Cardiac muscle cell (in vitro differentiated cells and primary cell): ENCODE data around the gene EOGT. TPM values are rescaled to one million over a fixed set of nuclear protein-coding genes. Genes with fewer than 3 reads are reported as not detected.
A peak's percentile ranks its signal among the peaks of the same experiment; 100 is the strongest.

Experiments
- DNase-seq, 2 donors: peaks; one replicate each; pipeline versions ENCODE4 v3.0.0 to v3.0.0-alpha.2; 2010 to 2017; ENCODE audit warnings: low read depth in 1 of 2, low spot score in 1 of 2
- H3K27ac ChIP-seq: fragments of 200-600 bp; sonication (generic); 2 replicates; pipeline ENCODE4 v1.5.1; 2016
- H3K27me3 ChIP-seq: fragments of 200-600 bp; sonication (generic); 2 replicates; pipeline ENCODE4 v1.6.0; 2016; ENCODE audit warnings: control low read depth
- H3K36me3 ChIP-seq: fragments of 200-600 bp; sonication (generic); 2 replicates; pipeline ENCODE4 v1.5.1; 2016; ENCODE audit warnings: control low read depth
- H3K4me1 ChIP-seq: fragments of 200-600 bp; sonication (generic); 2 replicates; pipeline ENCODE4 v1.8.1; 2017; ENCODE audit warnings: low read depth, mild to moderate bottlenecking, mixed run types
- H3K4me3 ChIP-seq: fragments of 200-600 bp; sonication (generic); 2 replicates; pipeline ENCODE4 v1.5.1; 2016; ENCODE audit warnings: mild to moderate bottlenecking
- H3K9me3 ChIP-seq: fragments of 200-600 bp; sonication (generic); 2 replicates; pipeline ENCODE4 v1.5.1; 2017; ENCODE audit warnings: low read depth, mild to moderate bottlenecking, control low read depth
- CTCF ChIP-seq: IDR thresholded peaks from 2 replicates; pipeline ENCODE4 v1.5.1; 2012; ENCODE audit warnings: low read depth, mild to moderate bottlenecking, low read length
- polyA plus RNA-seq: library from polyadenylated mRNA; unstranded; fragments of >200 nt; fragmentation: Nextera tagmentation; extraction: Ambion mirVana; gene quantifications from 2 replicates; pipeline ENCODE4 v1.2.1, GENCODE V29; 2016
- total RNA-seq: library from RNA; depleted of rRNA; stranded (reverse); fragments of >200 nt; gene quantifications from 2 replicates; pipeline ENCODE4 v1.2.3, GENCODE V29; 2016

EOGT gene
- total and polyA plus RNA-seq, 2 experiments from 2014 or later = 11.3 to 16.9 TPM

GRCh38 chr3:69032142-69032541, 18.7 kb upstream of the EOGT start:
- DNase-seq = peak in 1 of 2 donors; percentile 42
- Histone ChIP-seq H3K27me3 (no peaks in the 10 kb centered on the region), H3K9me3 (no peaks in the 10 kb centered on the region), H3K27ac (no peak overlapping the region), H3K4me1 (no peaks in the 10 kb centered on the region), H3K4me3 (no peak overlapping the region), H3K36me3 (peaks cover 88% of the 10 kb centered on the region)
- TF ChIP-seq CTCF = no peak

- peak in 1 of 2 donors; percentile 28 for DNase-seq
- no peak for TF ChIP-seq CTCF
- Histone ChIP-seq H3K27ac (no peak overlapping the region), H3K9me3 (no peaks in the 10 kb centered on the region), H3K27me3 (no peaks in the 10 kb centered on the region), H3K4me1 (no peaks in the 10 kb centered on the region), H3K36me3 (peaks cover 86% of the 10 kb centered on the region), H3K4me3 (no peak overlapping the region)
Measured at GRCh38 chr3:69031635-69032034, 18.2 kb upstream of the EOGT start.

- no peak for DNase-seq
- Histone ChIP-seq H3K9me3 (no peaks in the 10 kb centered on the region), H3K36me3 (peaks cover 32% of the 10 kb centered on the region), H3K4me3 (no peak overlapping the region), H3K4me1 (no peaks in the 10 kb centered on the region), H3K27ac (peak overlapping the region; percentile 25), H3K27me3 (no peaks in the 10 kb centered on the region)
- TF ChIP-seq CTCF = no peak
Measured at GRCh38 chr3:69020857-69021256, 7.4 kb upstream of the EOGT start.

- DNase-seq = no peak
- TF ChIP-seq CTCF = peak; percentile 35
- H3K4me3 ChIP-seq = no peak overlapping the region
- H3K27ac ChIP-seq = no peak overlapping the region
- H3K36me3 ChIP-seq = peaks cover 27% of the 10 kb centered on the region
- no peaks in the 10 kb centered on the region for H3K27me3 ChIP-seq
- no peaks in the 10 kb centered on the region for H3K4me1 ChIP-seq
- no peaks in the 10 kb centered on the region for H3K9me3 ChIP-seq
Measured at GRCh38 chr3:69020424-69020823, 6.9 kb upstream of the EOGT start.

- H3K36me3 ChIP-seq = peaks cover 13% of the 10 kb centered on the region
- H3K4me1 ChIP-seq = peaks cover 2% of the 10 kb centered on the region
- H3K27me3 ChIP-seq = no peaks in the 10 kb centered on the region
- no peak overlapping the region for H3K27ac ChIP-seq
- H3K4me3 ChIP-seq = no peak overlapping the region
- no peak for DNase-seq
- H3K9me3 ChIP-seq = no peaks in the 10 kb centered on the region
- no peak for TF ChIP-seq CTCF
Measured at GRCh38 chr3:69016901-69017300, 3.4 kb upstream of the EOGT start.

- H3K27me3 ChIP-seq = no peaks in the 10 kb centered on the region
- H3K4me1 ChIP-seq = peaks cover 2% of the 10 kb centered on the region
- H3K9me3 ChIP-seq = no peaks in the 10 kb centered on the region
- H3K4me3 ChIP-seq = no peak overlapping the region
- peaks cover 5% of the 10 kb centered on the region for H3K36me3 ChIP-seq
- DNase-seq = no peak
- TF ChIP-seq CTCF = no peak
- no peak overlapping the region for H3K27ac ChIP-seq
Measured at GRCh38 chr3:69016102-69016501, 2.6 kb upstream of the EOGT start.
